Ovary (tissue), 9 donors: ENCODE measurements around the gene KRT13. TPM values are rescaled to one million over a fixed set of nuclear protein-coding genes. Genes with fewer than 3 reads are reported as not detected.

Experiments used
- DNase-seq, 5 donors: peaks; one replicate each; pipeline ENCODE4 v3.0.0-alpha.2; 2019 to 2020
- H3K27ac ChIP-seq, 2 donors: fragments of 200-600 bp; one replicate each; pipeline versions ENCODE4 v1.5.1 to v1.8.0; 2019 to 2022
- H3K27me3 ChIP-seq: fragments of 200-600 bp; one replicate; pipeline ENCODE4 v1.8.0; 2022
- H3K36me3 ChIP-seq: fragments of 200-600 bp; sonication (generic); one replicate; pipeline ENCODE4 v1.5.1; 2019
- H3K4me1 ChIP-seq: one replicate; pipeline ENCODE4 v1.8.1; 2013; ENCODE audit warnings: mild to moderate bottlenecking, moderate library complexity; ENCODE audit not compliant: insufficient read depth
- H3K4me3 ChIP-seq: fragments of 200-600 bp; sonication (generic); one replicate; pipeline ENCODE4 v1.5.1; 2017
- H3K9me3 ChIP-seq, 2 donors: fragments of 200-600 bp in 1 of 2; sonication (generic) in 1 of 2; one replicate each; pipeline versions ENCODE4 v1.5.1 to v1.8.1; 2013 to 2019; ENCODE audit warnings: mild to moderate bottlenecking in 1 of 2, moderate library complexity in 1 of 2
- EP300 ChIP-seq: sonication (generic); formaldehyde crosslinking; IDR thresholded peaks from one replicate; pipeline ENCODE4 v1.6.1; 2017; ENCODE audit warnings: antibody characterized with exemption
- POLR2A ChIP-seq: fragments of 450-650 bp; IDR thresholded peaks from one replicate; pipeline ENCODE4 v1.6.1; 2017; ENCODE audit warnings: antibody characterized with exemption, mild to moderate bottlenecking, moderate library complexity
- WGBS, 3 donors: extraction: QIAGEN DNeasy Blood & Tissue Kit in 1 of 3; methylation state at CpG; one replicate each; pipeline versions ENCODE4 v1.1.5 to v1.1.7; 2013 to 2017; 5-methylcytosine and 5-hydroxymethylcytosine counted together
- intact Hi-C, 4 donors: fragments of 100-400 bp; cut with DNase I; formaldehyde crosslinking; loops; one replicate each; pipeline versions ENCODE4 v1.11.0 to v1.15.1; 2022 to 2023
- polyA plus RNA-seq, 2 donors: library from polyadenylated mRNA; stranded (reverse); fragments of 200-250 nt in 1 of 2; fragments of 350-450 nt in 1 of 2; fragmentation: Illumina TruSeq in 1 of 2; extraction: RNeasy Lipid Tissue Mini Kit (QIAGEN cat#74804) in 1 of 2; gene quantifications; one replicate each; pipeline ENCODE4 v1.2.3, GENCODE V29; 2013 to 2014
- total RNA-seq, 7 donors: library from RNA; depleted of rRNA in 2 of 7; stranded (reverse); fragments of >200 nt in 2 of 7; fragmentation: NEBNext Ultra II Directional in 3 of 7; extraction: Animal tissue kit (Norgen Biotek cat#: 25700) in 3 of 7; gene quantifications; one replicate each; pipeline versions ENCODE4 v1.1.0 to v1.2.4, GENCODE V29; 2016 to 2023
- TF ChIP-seq, protein P1 (sequence below), 3 donors: fragments of 450-650 bp in 2 of 3; fragments of 200-600 bp in 1 of 3; IDR thresholded peaks; one replicate each; pipeline versions ENCODE4 v1.5.1 to v1.8.0; 2016 to 2022; ENCODE audit warnings: antibody characterized with exemption in 3 of 3, mild to moderate bottlenecking in 1 of 3
- donor health status: DM: no; HTN: no; CAD: no; lungs with moderate emphysema.
- donor health status: DM: no; HTN: no; CAD: no.
- donor health status: Bipolar disorder and iron deficiency.
- donor health status: DM: yes; HTN: yes; CAD: no.
- donor health status: DM: no; HTN: no; CAD: no.
- donor health status: DM: yes; HTN: yes; CAD: no.

Gene KRT13
- total and polyA plus RNA-seq, 9 donors: 0.16 to 3.7 (median 1.1) TPM; not detected in 2

DNA sequence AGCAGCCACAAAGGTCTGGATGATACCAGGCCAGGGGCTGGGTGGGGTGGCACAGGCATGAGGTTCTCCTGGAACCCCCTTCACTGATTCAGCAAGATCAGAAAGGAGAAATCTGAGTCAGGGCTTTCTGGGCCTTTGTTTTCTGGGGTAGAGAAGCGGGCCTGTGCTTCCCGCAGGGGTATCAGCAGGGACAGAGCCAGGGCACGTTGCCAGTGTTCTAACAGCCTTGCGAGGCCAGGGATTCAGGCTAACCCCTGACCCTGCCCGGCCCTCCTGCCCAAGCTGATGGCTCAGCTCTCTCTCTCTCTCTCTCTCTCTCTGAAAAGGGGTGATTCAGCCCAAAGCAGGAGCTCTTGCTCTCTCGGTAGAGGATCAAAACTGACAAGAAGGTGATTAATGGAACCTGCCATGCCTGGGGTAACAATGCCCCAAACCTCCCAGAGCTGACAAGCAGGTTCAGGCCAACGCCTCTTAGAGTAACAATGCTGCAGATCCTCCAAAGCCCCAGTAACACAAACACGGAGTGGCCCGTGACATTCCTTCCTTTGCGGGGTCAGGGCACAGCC lies 2.0 kb upstream of the KRT13 start:
- DNase-seq: peak in 1 of 5 donors; percentile 50
- Histone ChIP-seq H3K27ac (no peak overlapping the region), H3K9me3 (no peaks in the 10 kb centered on the region), H3K4me3 (no peak overlapping the region), H3K27me3 (no peaks in the 10 kb centered on the region), H3K4me1 (no peaks in the 10 kb centered on the region), H3K36me3 (no peaks in the 10 kb centered on the region)
- TF ChIP-seq, protein P1, sequence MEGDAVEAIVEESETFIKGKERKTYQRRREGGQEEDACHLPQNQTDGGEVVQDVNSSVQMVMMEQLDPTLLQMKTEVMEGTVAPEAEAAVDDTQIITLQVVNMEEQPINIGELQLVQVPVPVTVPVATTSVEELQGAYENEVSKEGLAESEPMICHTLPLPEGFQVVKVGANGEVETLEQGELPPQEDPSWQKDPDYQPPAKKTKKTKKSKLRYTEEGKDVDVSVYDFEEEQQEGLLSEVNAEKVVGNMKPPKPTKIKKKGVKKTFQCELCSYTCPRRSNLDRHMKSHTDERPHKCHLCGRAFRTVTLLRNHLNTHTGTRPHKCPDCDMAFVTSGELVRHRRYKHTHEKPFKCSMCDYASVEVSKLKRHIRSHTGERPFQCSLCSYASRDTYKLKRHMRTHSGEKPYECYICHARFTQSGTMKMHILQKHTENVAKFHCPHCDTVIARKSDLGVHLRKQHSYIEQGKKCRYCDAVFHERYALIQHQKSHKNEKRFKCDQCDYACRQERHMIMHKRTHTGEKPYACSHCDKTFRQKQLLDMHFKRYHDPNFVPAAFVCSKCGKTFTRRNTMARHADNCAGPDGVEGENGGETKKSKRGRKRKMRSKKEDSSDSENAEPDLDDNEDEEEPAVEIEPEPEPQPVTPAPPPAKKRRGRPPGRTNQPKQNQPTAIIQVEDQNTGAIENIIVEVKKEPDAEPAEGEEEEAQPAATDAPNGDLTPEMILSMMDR (IDR thresholded peaks at IDR 0.05): no peak
- TF ChIP-seq EP300 (no peak), POLR2A (no peak)
- intact Hi-C loops: no loop called here
- WGBS, 3 donors: 45 to 55% (median 51%) methylated on average over 10 of the region's 10 CpGs

DNA sequence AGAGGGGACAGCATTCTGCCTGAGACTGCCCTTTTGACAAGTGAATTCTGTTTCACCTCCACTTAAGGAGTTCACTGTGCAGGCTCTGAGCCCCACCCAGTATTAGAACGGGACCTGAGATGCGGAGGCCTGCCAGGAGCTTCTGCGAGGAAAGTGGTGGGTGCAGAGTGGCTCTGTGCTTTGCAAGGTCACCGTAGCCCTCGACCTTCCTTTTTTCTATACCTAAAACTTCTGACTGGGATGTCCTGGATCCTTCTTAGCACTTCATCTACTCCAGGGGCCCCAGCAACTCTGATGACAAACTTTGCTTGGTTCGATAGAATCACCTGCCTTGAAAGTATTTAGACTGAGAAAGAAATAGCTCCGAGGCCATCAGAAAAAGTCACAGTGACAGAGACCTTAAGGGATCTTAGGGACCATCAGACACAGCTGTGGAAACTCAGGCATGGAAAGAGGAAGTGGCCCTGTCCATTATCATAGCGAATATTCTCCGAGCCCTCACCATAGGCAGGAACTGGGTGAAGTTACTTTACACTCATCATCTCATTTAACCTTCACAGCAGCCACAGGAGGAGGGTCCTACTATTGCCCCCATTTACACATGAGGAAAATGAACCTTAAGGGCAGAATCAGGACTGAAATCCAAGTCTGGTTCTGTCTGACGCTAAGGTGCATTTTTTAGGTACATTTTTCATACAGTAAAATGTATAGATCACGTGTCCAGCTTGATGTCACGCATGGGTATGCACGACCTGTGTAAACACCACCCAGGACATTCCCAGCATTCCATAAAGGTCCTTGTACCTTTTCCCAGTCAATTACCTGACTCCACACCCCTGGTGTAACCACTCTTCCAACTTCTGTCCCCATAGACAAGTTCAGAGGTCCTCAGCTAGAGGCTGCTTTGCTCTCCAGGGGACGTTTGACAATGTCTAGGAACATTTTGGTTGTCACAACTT lies 676 bp upstream of the KRT13 start:
- intact Hi-C loops: no loop called here
- Histone ChIP-seq H3K4me3 (no peak overlapping the region), H3K4me1 (no peaks in the 10 kb centered on the region), H3K9me3 (no peaks in the 10 kb centered on the region), H3K27me3 (no peaks in the 10 kb centered on the region), H3K36me3 (no peaks in the 10 kb centered on the region), H3K27ac (no peak overlapping the region)
- TF ChIP-seq POLR2A (no peak), EP300 (no peak)
- TF ChIP-seq, protein P1 (IDR thresholded peaks at IDR 0.05): no peak
- DNase-seq: no peak
- 84 to 90% (median 87%) methylated on average over 14 of the region's 14 CpGs for WGBS, 3 donors

DNA sequence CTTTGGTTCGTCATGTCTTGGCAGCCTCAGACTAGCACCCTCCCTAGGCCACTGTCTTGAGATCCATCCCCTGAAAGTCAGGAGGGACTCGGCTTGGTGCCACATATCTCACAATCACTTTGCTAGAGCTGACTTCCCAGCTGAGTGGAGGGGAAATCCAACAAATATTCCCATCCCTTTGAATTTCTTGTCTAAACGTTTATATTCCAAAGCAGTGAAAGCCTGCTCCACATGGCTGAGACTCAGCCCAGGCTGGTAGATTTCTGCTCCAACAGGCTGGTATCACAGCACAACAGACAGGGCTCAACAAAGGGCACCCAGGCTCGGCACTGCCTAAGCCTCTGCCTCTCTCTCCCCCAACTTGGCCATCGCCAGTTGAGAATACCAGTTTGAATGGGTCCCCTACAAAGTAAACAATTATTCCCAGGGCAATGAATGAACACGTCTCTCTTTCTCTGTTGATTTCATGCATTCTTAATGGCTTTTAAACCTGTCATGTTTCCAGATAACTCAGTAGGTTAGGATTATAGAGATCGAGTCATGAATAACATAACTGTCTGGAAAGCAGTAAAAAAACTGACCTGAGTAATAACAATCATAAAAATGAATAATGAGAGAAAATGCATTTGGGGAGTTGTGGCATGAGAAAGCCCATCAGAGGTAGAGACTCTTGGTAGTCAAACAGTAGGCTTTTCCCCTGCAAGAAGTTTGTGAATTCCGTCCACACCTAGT lies 1.0 kb downstream of the KRT13 start:
- intact Hi-C loops: no loop called here
- Histone ChIP-seq H3K4me3 (no peak overlapping the region), H3K36me3 (no peaks in the 10 kb centered on the region), H3K27me3 (no peaks in the 10 kb centered on the region), H3K27ac (no peak overlapping the region), H3K4me1 (no peaks in the 10 kb centered on the region), H3K9me3 (no peaks in the 10 kb centered on the region)
- DNase-seq: no peak
- no peak for TF ChIP-seq EP300
- no peak for TF ChIP-seq POLR2A
- TF ChIP-seq, protein P1 (IDR thresholded peaks at IDR 0.05): no peak
- WGBS, 3 donors: 62 to 79% (median 77%) methylated on average over 8 of the region's 8 CpGs

DNA sequence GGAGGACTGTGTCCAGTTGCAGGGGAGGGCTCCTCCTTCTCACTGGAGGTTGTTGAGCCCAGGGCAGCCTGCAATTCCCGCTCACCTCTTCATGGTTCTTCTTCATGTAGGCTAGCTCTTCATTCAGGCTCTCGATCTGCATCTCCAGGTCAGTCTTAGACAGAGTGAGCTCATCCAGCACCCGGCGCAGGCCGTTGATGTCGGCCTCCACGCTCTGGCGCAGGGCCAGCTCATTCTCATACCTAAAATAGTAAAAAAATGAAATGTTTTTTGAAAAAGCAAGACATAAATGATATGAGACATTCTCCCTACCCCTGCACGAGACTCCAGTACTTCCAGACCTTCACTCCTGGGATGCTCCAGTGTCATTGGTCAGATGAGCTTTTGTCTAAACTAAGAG lies 2.2 kb downstream of the KRT13 start:
- TF ChIP-seq, protein P1 (IDR thresholded peaks at IDR 0.05): no peak
- TF ChIP-seq POLR2A (no peak), EP300 (no peak)
- DNase-seq: no peak
- Histone ChIP-seq H3K9me3 (no peaks in the 10 kb centered on the region), H3K36me3 (no peaks in the 10 kb centered on the region), H3K4me1 (no peaks in the 10 kb centered on the region), H3K4me3 (no peak overlapping the region), H3K27ac (no peak overlapping the region), H3K27me3 (no peaks in the 10 kb centered on the region)
- intact Hi-C loops: no loop called here
- WGBS, 3 donors: 44 to 67% (median 55%) methylated on average over 9 of the region's 9 CpGs
